ENCODE data around the gene ZNF12. TPM values are rescaled to one million over a fixed set of nuclear protein-coding genes. Genes with fewer than 3 reads are reported as not detected.

Gene ZNF12
- total RNA-seq, 1 experiment from 2014 or later = 27.3 TPM

DNA sequence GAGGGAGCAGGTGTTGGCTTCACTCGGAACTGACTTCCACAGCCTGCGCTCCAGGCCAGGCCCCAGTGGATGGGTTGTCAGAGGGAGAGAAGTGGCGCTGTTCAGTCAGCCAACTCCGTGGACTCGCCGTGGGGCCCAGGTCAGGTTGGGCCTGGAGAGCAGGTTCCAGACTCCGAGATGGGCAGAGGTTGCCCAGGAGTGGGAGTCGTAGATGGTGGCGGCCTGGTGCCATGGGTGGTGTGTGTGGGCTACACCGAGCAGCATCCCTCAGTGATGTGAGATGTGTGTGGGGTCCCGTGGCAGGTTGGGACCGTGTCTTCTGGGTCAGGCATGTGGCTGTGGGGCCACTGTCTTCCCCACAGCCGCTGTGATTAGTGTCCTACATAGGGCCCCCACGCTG lies 59.2 kb downstream of the ZNF12 start:
- DNase-seq (ENCODE audit: low spot score) = no peak

DNA sequence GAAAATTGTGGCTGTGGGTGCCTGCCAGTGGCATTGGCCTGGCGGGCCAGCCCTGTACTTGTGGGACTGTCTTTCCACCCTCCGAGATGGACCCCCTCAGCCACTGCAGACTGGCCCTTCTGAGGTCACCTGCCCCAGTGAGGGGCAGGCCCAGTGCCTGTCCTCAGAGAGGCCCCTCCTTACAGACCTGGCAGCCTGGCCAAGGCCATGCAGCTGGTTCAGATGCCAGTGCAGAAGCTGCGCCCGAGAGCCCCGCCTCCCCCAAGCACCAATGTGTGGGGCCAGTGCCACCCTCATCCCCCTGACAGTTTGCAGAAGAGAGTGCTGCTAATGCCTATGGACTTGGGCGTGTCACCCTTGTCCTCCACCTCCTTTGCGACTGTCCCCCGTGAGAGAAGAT lies 59.7 kb downstream of the ZNF12 start:
- no peak for DNase-seq (ENCODE audit: low spot score)

DNA sequence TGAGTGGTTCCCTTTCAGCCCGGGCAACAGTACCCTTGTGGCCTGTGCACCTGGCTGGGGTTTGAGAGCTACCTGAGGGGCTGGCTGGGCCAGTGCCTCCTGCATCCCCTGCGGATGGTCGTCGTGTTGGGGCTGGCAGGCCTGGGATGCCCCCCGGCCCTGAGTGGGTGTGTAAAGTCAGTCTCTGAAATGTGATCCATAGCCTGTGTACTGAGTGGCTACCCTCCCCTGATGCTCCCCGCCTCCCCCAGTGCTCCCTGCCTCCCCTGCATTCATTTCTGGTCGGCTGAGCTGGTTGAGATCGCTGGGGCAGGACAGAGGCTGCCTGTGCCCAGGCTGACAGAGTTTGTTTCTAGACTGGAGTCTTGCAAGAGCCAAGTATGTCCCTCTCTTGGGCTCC lies 60.3 kb downstream of the ZNF12 start:
- no peak for DNase-seq (ENCODE audit: low spot score)

- no peak for DNase-seq (ENCODE audit: low spot score)
These were observed 62.0 kb downstream of the ZNF12 start for GRCh38 chr7:6644728-6645127.

DNA sequence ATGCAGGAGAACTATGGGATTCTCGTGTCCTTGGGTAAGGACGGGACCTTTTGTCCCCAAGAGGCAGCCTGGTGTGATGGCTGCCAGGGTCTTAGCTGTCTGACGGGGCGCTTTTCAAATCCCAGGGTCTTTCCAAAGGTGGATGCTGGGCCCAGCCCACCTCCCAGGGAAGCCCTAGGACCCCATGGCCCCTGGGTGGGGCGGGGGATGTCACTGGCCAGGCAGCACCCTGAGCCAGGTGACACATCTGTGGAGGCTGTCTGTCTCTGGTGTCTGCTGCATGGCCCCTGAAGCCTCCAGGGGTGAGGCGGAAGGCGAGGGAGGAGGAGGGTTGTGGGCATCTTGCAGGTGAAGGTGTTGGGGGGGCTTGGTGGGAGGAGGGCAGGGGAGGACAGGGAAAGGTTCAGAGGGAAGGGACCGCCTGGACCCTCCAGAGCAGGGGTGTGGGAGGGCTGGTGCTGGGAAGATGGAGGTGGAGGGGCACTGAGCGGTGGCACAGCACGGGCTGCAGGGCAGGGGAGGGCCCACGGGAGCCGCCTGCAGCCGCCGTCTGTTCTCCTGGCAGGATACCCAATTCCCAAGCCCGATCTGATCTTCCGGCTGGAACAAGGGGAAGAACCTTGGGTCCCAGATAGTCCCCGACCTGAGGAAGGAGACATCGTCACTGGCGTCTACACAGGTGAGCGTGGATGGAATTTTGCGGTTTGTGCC lies 62.7 kb downstream of the ZNF12 start:
- no peak for DNase-seq (ENCODE audit: low spot score)

DNA sequence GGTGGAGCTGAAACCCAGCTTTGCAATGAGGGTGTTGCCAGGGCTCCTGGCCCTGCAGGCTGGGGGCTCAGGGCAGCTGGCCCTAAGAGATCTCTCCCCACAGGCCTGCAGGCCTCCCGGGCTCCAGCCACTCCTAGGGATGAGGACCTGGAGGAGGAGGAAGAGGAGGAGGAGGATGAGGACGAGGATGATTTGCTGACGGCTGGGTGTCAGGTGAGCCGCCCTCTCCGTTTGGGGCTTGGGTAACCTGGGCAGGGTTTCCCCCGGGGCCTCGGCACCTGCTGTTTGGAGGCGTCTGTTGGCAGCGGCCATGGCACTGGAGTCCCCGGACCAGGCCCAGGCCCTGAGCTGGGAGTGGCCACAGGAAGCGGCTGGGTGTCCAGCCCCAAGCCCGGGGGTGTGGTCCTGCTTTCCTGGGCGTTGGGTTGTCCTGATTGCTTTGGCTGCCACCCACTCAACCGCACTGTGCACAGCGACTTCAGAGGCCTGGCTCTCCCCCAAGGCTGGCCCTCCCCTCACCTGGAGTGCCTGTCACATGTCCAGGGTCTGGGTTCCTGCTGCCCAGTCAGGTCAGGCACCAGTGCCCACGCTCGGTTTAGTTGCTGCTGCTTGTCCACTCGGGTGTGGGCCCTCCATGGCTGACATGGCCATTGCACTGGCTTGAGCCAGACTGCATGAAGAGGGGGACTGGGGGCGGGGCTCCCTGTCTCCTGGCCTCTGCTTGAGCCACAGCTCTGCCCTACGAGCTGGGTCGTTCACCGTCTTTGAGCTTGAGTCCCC lies 63.7 kb downstream of the ZNF12 start:
- no peak for DNase-seq (ENCODE audit: low spot score)

DNA sequence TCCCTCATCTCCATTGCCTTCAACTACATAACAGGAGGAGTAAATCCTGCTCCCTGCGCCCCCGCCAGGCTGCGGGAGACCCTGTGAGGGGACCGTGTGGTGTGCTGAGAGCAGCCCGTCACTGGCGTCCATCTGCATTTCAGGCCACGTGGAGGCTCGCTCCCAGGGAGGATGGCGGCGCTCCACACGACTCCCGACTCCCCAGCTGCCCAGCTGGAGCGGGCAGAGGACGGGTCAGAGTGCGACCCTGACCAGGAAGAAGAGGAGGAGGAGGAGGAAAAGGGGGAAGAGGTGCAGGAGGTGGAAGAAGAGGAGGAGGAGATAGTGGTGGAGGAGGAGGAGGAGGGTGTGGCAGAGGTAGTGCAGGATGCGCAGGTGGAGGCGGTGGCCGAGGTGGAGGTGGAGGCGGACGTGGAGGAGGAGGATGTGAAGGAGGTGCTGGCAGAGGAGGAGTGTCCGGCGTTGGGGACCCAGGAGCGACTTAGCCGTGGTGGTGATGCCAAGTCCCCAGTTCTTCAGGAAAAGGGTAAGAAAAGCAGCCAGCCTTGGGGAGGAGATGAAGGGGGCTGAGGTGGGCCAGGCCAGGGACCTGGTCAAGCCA lies 64.4 kb downstream of the ZNF12 start:
- no peak for DNase-seq (ENCODE audit: low spot score)

- no peak for DNase-seq (ENCODE audit: low spot score)
These were observed 65.3 kb downstream of the ZNF12 start for GRCh38 chr7:6641305-6642035.

GRCh38 chr7:6640246-6640721 lies 66.5 kb downstream of the ZNF12 start:
- no peak for DNase-seq (ENCODE audit: low spot score)

DNA sequence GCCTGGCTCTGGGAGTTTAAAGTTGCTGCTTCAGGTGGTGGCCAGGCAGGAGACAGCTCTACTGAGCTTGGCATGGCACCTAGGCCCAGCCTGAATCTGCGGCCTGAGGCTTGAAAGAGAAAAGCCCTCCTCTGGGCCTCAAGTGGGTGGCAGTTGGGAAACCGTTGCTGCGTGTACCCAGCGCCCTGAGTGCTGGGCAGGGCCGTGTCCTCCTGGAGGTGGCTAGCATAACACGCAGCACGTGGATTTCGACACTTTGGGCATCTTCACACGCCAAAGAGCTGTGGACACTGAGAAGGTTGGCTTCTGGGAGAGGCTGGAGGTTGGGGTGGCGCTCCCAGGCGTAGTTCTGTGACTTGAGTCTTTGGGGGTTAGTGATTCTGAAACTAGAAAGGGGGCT lies 67.1 kb downstream of the ZNF12 start:
- no peak for DNase-seq (ENCODE audit: low spot score)

DNA sequence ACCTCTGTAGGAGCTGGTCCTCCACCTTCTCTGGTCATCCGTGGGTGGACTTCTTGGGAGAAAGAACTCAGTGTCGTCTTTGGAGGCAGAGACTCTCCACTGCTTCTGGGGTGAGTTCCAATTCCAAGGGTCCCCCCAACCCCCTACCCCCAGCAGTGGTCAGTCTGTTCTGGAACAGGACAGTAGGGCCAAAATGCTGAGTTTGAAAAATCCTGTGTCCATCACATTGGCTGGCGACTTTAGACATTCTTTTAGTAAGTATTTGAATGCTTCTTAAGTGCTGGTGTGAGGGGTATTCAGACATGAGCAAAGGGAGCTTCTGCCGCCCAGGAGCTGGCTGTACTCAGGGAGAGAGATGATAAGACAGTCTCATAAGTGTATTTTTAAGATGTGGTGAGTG lies 67.7 kb downstream of the ZNF12 start:
- DNase-seq (ENCODE audit: low spot score) = no peak

Other genes starting within 250 kb of the ZNF12 start
- 458 and 494 TPM in 2 replicates for gene KDELR2, start 222.8 kb downstream of the ZNF12 start, total RNA-seq (2014; rRNA removed; shearing (Covaris generic))
- gene GRID2IP, start 155.5 kb downstream of the ZNF12 start, total RNA-seq (2014; rRNA removed; shearing (Covaris generic)) = not detected in 2 replicates
- 160 and 170 TPM in 2 replicates for gene ZDHHC4, start 129.5 kb downstream of the ZNF12 start, total RNA-seq (2014; rRNA removed; shearing (Covaris generic))
- gene INTS15, start 116.9 kb downstream of the ZNF12 start, total RNA-seq (2014; rRNA removed; shearing (Covaris generic)) = 38.6 and 44.2 TPM in 2 replicates
- gene ZNF853, start 91.3 kb downstream of the ZNF12 start, total RNA-seq (2014; rRNA removed; shearing (Covaris generic)) = 2.8 and 3.7 TPM in 2 replicates
- gene ZNF316, start 69.6 kb downstream of the ZNF12 start, total RNA-seq (2014; rRNA removed; shearing (Covaris generic)) = 5.1 and 7.9 TPM in 2 replicates
- 0.06 TPM in 1 of 2 replicates, not detected in the other for gene RSPH10B2, start 47.2 kb upstream of the ZNF12 start, total RNA-seq (2014; rRNA removed; shearing (Covaris generic))
- gene CCZ1B, start 119.3 kb upstream of the ZNF12 start, total RNA-seq (2014; rRNA removed; shearing (Covaris generic)) = 59.5 and 77.7 TPM in 2 replicates

Measured in H4 (cell line).